ENCODE results near the gene TMEM19. TPM values are rescaled to one million over a fixed set of nuclear protein-coding genes. Genes with fewer than 3 reads are reported as not detected.

Gene TMEM19
- total and polyA plus RNA-seq, 9 donors = 3.9 to 16.1 (median 11.2) TPM

DNA sequence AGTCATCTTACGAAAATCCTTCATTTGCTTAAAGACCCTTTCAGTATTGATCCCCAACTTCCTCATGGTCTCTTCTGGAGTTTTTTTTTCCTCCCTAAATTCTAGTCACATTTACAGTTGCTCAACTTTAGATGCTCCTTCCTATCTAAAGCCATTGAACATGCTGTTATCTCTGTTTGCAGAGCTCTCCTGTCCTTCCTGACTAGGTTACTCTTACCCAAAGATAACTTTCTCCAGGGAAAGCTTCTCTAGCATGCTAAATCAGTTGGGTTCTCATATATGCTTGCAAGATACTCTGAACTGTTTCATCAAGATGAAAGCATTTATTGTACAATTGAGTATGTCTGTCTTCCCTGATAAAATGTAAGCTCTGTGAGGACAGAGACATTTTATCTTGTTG, 67.0 kb downstream of the TMEM19 start:
- Histone ChIP-seq H3K9me3 (no peaks in the 10 kb centered on the region), H3K4me3 (no peak overlapping the region), H3K4me1 (ENCODE audit: insufficient read depth) (peaks cover 2% of the 10 kb centered on the region), H3K27me3 (no peaks in the 10 kb centered on the region), H3K36me3 (no peaks in the 10 kb centered on the region), H3K27ac (no peak overlapping the region)
- 80 to 91% (median 87%) methylated on average over 1 of the region's 1 CpG for WGBS, 3 donors
- TF ChIP-seq CTCF (IDR thresholded peaks at IDR 0.05) (no peak), POLR2A (IDR thresholded peaks at IDR 0.05) (no peak), EP300 (IDR thresholded peaks at IDR 0.05) (no peak)
- DNase-seq = no peak
- intact Hi-C loops (cut with DNase I) = loop anchor here in 1 of 4 donors (10.0 kb wide), 1 partner anchor 88 kb away; the partner anchor contains the start of genes THAP2 and ZFC3H1

Small RNA genes lying within 50 kb of the gene (small RNA-seq; reads per million reads assigned to genes)
- not detected for gene RF00560

Other genes starting within 250 kb of the TMEM19 start
- 1 to 10 TPM in 4 of 7 donors, under 1 TPM in 3; 0.63 to 3.5 (median 1.6) TPM for gene LGR5, start 246.3 kb upstream of the TMEM19 start, total RNA-seq
- gene LGR5, start 246.3 kb upstream of the TMEM19 start, polyA plus RNA-seq = under 1 TPM; 0.31 to 0.83 TPM
- gene ZFC3H1, start 22.2 kb upstream of the TMEM19 start, total RNA-seq = 10 to 100 TPM; 30.1 to 51.0 (median 42.5) TPM
- 10 to 100 TPM; 17.5 to 28.9 TPM for gene ZFC3H1, start 22.2 kb upstream of the TMEM19 start, polyA plus RNA-seq
- gene THAP2, start 21.8 kb upstream of the TMEM19 start, total RNA-seq = 1 to 10 TPM; 4.0 to 7.5 (median 5.9) TPM
- gene THAP2, start 21.8 kb upstream of the TMEM19 start, polyA plus RNA-seq = 1 to 10 TPM; 3.6 to 5.7 TPM
- gene RAB21, start 68.8 kb downstream of the TMEM19 start, total RNA-seq = 10 to 100 TPM in 5 of 7 donors, 1 to 10 TPM in 2; 8.8 to 77.0 (median 66.2) TPM
- gene RAB21, start 68.8 kb downstream of the TMEM19 start, polyA plus RNA-seq = 10 to 100 TPM; 20.4 to 64.3 TPM
- 10 to 100 TPM; 37.8 to 49.3 (median 41.2) TPM for gene TBC1D15, start 153.7 kb downstream of the TMEM19 start, total RNA-seq
- gene TBC1D15, start 153.7 kb downstream of the TMEM19 start, polyA plus RNA-seq = 10 to 100 TPM; 30.4 to 34.5 TPM